ENCODE data around the gene IL16.

GRCh38 chr15:81330366-81331090, 133.8 kb downstream of the IL16 start:
- TF ChIP-seq CEBPB (IDR thresholded peaks at IDR 0.05) = no peak
- no peak for TF ChIP-seq SREBF2 (IDR thresholded peaks at IDR 0.05)
- TF ChIP-seq MYC (IDR thresholded peaks at IDR 0.05; ENCODE audit: borderline replicate concordance, low read length) = no peak
- TF ChIP-seq CTCF (IDR thresholded peaks at IDR 0.05) = no peak
